ENCODE data around the gene XCR1. TPM values are rescaled to one million over a fixed set of nuclear protein-coding genes. Genes with fewer than 3 reads are reported as not detected.
"Not testable (repeated sequence)": the region's sequence is repeated elsewhere in the genome, so short reads cannot be mapped to it uniquely, and the experiment has no call there.

Gene XCR1
- total RNA-seq, 2 experiments from 2014 or later, result not detected

- Mint-ChIP-seq H3K36me3 (ENCODE audit: low read depth) (no peaks in the 10 kb centered on the region), H3K4me3 (no peak overlapping the region), H3K27ac (no peak overlapping the region), H3K27me3 (peaks cover 4% of the 10 kb centered on the region), H3K4me1 (ENCODE audit: low read depth) (peaks cover 8% of the 10 kb centered on the region), H3K9me3 (no peaks in the 10 kb centered on the region)
- ChIA-PET POLR2A (no interaction called here), CTCF (interaction anchor here (1.3 to 2.1 kb wide), 2 partner anchors 9 to 77 kb away, joined by 3 to 5 read pairs; no protein-coding TSS in a partner anchor)
- TF ChIP-seq, protein P1, sequence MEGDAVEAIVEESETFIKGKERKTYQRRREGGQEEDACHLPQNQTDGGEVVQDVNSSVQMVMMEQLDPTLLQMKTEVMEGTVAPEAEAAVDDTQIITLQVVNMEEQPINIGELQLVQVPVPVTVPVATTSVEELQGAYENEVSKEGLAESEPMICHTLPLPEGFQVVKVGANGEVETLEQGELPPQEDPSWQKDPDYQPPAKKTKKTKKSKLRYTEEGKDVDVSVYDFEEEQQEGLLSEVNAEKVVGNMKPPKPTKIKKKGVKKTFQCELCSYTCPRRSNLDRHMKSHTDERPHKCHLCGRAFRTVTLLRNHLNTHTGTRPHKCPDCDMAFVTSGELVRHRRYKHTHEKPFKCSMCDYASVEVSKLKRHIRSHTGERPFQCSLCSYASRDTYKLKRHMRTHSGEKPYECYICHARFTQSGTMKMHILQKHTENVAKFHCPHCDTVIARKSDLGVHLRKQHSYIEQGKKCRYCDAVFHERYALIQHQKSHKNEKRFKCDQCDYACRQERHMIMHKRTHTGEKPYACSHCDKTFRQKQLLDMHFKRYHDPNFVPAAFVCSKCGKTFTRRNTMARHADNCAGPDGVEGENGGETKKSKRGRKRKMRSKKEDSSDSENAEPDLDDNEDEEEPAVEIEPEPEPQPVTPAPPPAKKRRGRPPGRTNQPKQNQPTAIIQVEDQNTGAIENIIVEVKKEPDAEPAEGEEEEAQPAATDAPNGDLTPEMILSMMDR (IDR thresholded peaks at IDR 0.05), result no peak
- ATAC-seq, result no peak
- DNase-seq, result no peak
- intact Hi-C loops (cut with micrococcal nuclease), result no loop called here
Measured at GRCh38 chr3:46001178-46001577, 26.1 kb downstream of the XCR1 start.

GRCh38 chr3:45997942-45998341 lies 29.3 kb downstream of the XCR1 start:
- CTCF ChIA-PET, result interaction anchor here (1.0 to 1.8 kb wide), 4 partner anchors 12 to 80 kb away, joined by 3 to 7 read pairs (median 5); no protein-coding TSS in a partner anchor
- POLR2A ChIA-PET, result interaction anchor here (1.1 to 7.3 kb wide), 2 partner anchors 9 to 16 kb away, joined by 3 to 61 read pairs; no protein-coding TSS in a partner anchor
- H3K4me3 Mint-ChIP-seq, result no peak overlapping the region
- H3K9me3 Mint-ChIP-seq, result no peaks in the 10 kb centered on the region
- H3K4me1 Mint-ChIP-seq (ENCODE audit: low read depth), result peaks cover 28% of the 10 kb centered on the region
- DNase-seq (no peak), ATAC-seq (no peak)
- H3K27ac Mint-ChIP-seq, result no peak overlapping the region
- H3K36me3 Mint-ChIP-seq (ENCODE audit: low read depth), result peaks cover 7% of the 10 kb centered on the region
- TF ChIP-seq, protein P1 (IDR thresholded peaks at IDR 0.05), result no peak
- intact Hi-C loops (cut with micrococcal nuclease), result no loop called here
- peaks cover 4% of the 10 kb centered on the region for H3K27me3 Mint-ChIP-seq

DNA sequence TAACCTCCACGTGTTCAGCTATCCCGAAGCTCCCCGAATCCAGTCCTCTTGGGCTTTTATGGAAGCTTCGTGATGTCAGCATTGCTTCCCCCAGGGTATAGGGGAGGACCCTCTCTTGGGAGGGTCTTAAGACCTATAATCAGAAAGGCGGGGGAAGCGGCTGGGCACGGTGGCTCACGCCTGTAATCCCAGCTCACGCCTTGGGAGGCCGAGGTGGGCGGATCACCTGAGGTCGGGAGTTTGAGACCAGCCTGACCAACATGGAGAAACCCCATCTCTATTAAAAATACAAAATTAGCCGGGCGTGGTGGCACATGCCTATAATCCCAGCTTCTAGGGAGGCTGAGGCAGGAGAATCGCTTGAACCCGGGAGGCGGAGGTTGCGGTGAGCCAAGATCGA lies 29.8 kb downstream of the XCR1 start:
- Mint-ChIP-seq H3K36me3 (ENCODE audit: low read depth) (peaks cover 11% of the 10 kb centered on the region), H3K4me1 (ENCODE audit: low read depth) (peaks cover 32% of the 10 kb centered on the region)
- ATAC-seq; H3K27ac Mint-ChIP-seq; H3K4me3 Mint-ChIP-seq; intact Hi-C loops (cut with micrococcal nuclease); H3K27me3 Mint-ChIP-seq; DNase-seq; H3K9me3 Mint-ChIP-seq: not testable (repeated sequence)
- POLR2A ChIA-PET, result interaction anchor here (1.1 to 7.3 kb wide), 3 partner anchors 9 to 15 kb away, joined by 3 to 61 read pairs (median 6); no protein-coding TSS in a partner anchor
- CTCF ChIA-PET, result interaction anchor here (1.6 kb wide), 1 partner anchor 15 kb away, joined by 4 read pairs; no protein-coding TSS in a partner anchor

- H3K4me1 Mint-ChIP-seq (ENCODE audit: low read depth), result peaks cover 46% of the 10 kb centered on the region
- peaks cover 4% of the 10 kb centered on the region for H3K27me3 Mint-ChIP-seq
- CTCF ChIA-PET, result interaction anchor here (0.7 to 6.2 kb wide), 11 partner anchors 9 to 84 kb away, joined by 3 to 34 read pairs (median 5); partner anchors contain the start of gene CXCR6
- TF ChIP-seq, protein P1 (IDR thresholded peaks at IDR 0.05), result no peak
- peak within 1 kb of the TSS; percentile 83 for H3K4me3 Mint-ChIP-seq
- POLR2A ChIA-PET, result interaction anchor here (0.8 to 7.3 kb wide), 13 partner anchors 13 to 73 kb away, joined by 3 to 61 read pairs (median 6); no protein-coding TSS in a partner anchor
- H3K9me3 Mint-ChIP-seq, result no peaks in the 10 kb centered on the region
- intact Hi-C loops (cut with micrococcal nuclease), result loop anchor here (2.0 kb wide), 1 partner anchor 15 kb away; no protein-coding TSS in a partner anchor
- peaks cover 23% of the 10 kb centered on the region for H3K36me3 Mint-ChIP-seq (ENCODE audit: low read depth)
- peak; percentile 96 for DNase-seq
- ATAC-seq, result peak; percentile 82
- peak within 1 kb of the TSS; percentile 91 for H3K27ac Mint-ChIP-seq
Measured at GRCh38 chr3:45995236-45996192, 31.8 kb downstream of the XCR1 start, which contains the start of gene FYCO1. Gene FYCO1, minus strand, starts transcription at chr3:45995824. Its CDS starts 10,914 bp downstream, at chr3:45984910.

All from activated CD8-positive, alpha-beta T cell treated with anti-CD3 and anti-CD28 coated beads for 36 hours (primary cell).